Neural progenitor cell (in vitro differentiated cells): ENCODE data around the gene CHKA.

Experiments
- CTCF ChIP-seq: fragments of 200-600 bp; sonication (generic); IDR thresholded peaks from 2 replicates; pipeline ENCODE4 v1.5.1; 2017; ENCODE audit warnings: antibody characterized with exemption, mild to moderate bottlenecking
- EZH2 ChIP-seq: fragments of 200-600 bp; sonication (generic); IDR thresholded peaks from 2 replicates; pipeline ENCODE4 v1.6.1; 2017; ENCODE audit warnings: antibody characterized with exemption, mild to moderate bottlenecking, moderate library complexity
- EZH2phosphoT487 ChIP-seq: fragments of 200-600 bp; sonication (generic); IDR thresholded peaks from 2 replicates; pipeline ENCODE4 v1.6.1; 2017; ENCODE audit warnings: antibody characterized with exemption

GRCh38 chr11:68044898-68045351, 76.3 kb downstream of the CHKA start:
- TF ChIP-seq CTCF = no peak
- TF ChIP-seq EZH2 = no peak
- no peak for TF ChIP-seq EZH2phosphoT487
